SK-N-SH treated with all-trans-retinoic acid at 6 μM for 48 hours (cell line): ENCODE results near the gene AP3D1.

Source experiments
- ARNTL ChIP-seq: fragments of 450-650 bp; formaldehyde crosslinking; IDR thresholded peaks from 2 replicates; pipeline ENCODE4 v1.5.0; 2020; ENCODE audit warnings: low read depth, mild to moderate bottlenecking, moderate library complexity, borderline replicate concordance
- CSDC2 ChIP-seq: fragments of 250-450 bp; sonication (Bioruptor Pico); IDR thresholded peaks from 2 replicates; pipeline ENCODE4 v1.5.0; 2020; ENCODE audit warnings: mild to moderate bottlenecking, moderate library complexity
- ESRRG ChIP-seq: fragments of 250-450 bp; sonication (Bioruptor Pico); IDR thresholded peaks from 2 replicates; pipeline ENCODE4 v1.6.1; 2021; ENCODE audit warnings: mild to moderate bottlenecking
- ISL1 ChIP-seq: fragments of 250-450 bp; sonication (Bioruptor Pico); IDR thresholded peaks from 2 replicates; pipeline ENCODE4 v2.1.2; 2022; ENCODE audit warnings: mild to moderate bottlenecking, moderate library complexity
- OSR1 ChIP-seq: fragments of 250-450 bp; sonication (Bioruptor Pico); IDR thresholded peaks from 2 replicates; pipeline ENCODE4 v1.8.0; 2022; ENCODE audit warnings: moderate library complexity, mild to moderate bottlenecking, inconsistent platforms
- RARB ChIP-seq: fragments of 250-450 bp; sonication (Bioruptor Pico); IDR thresholded peaks from 2 replicates; pipeline ENCODE4 v1.8.0; 2021; ENCODE audit warnings: mild to moderate bottlenecking, moderate library complexity
- SNAI2 ChIP-seq: fragments of 250-450 bp; sonication (Bioruptor Pico); IDR thresholded peaks from 2 replicates; pipeline ENCODE4 v1.5.0; 2020; ENCODE audit warnings: mild to moderate bottlenecking, moderate library complexity
- TOX ChIP-seq: fragments of 250-450 bp; sonication (Bioruptor Pico); IDR thresholded peaks from 2 replicates; pipeline ENCODE4 v1.8.0; 2021; ENCODE audit warnings: mild to moderate bottlenecking, moderate library complexity, borderline replicate concordance
- ZFP3 ChIP-seq: fragments of 250-450 bp; sonication (Bioruptor Pico); IDR thresholded peaks from 2 replicates; pipeline ENCODE4 v1.5.0; 2020; ENCODE audit warnings: mild to moderate bottlenecking, moderate library complexity
- ZNF565 ChIP-seq: fragments of 450-650 bp; formaldehyde crosslinking; conservative IDR thresholded peaks from 2 replicates; pipeline ENCODE4 v1.5.0; 2020; ENCODE audit warnings: low read depth, mild to moderate bottlenecking, moderate library complexity
- ZNF70 ChIP-seq: fragments of 450-650 bp; formaldehyde crosslinking; IDR thresholded peaks from 2 replicates; pipeline ENCODE4 v1.5.0; 2020; ENCODE audit warnings: mild to moderate bottlenecking, moderate library complexity
- TF ChIP-seq, protein P1 (sequence below): fragments of 250-450 bp; sonication (Bioruptor Pico); IDR thresholded peaks from 2 replicates; pipeline ENCODE4 v1.5.1; 2020; ENCODE audit warnings: low read depth, mild to moderate bottlenecking, moderate library complexity
- TF ChIP-seq, protein P2 (sequence below): fragments of 250-450 bp; sonication (Bioruptor Pico); IDR thresholded peaks from 2 replicates; pipeline ENCODE4 v1.8.0; 2020; ENCODE audit warnings: mild to moderate bottlenecking, moderate library complexity, borderline replicate concordance
- TF ChIP-seq, protein P3 (sequence below): fragments of 250-450 bp; sonication (Bioruptor Pico); IDR thresholded peaks from 2 replicates; pipeline ENCODE4 v1.5.1; 2021; ENCODE audit warnings: mild to moderate bottlenecking, moderate library complexity

DNA sequence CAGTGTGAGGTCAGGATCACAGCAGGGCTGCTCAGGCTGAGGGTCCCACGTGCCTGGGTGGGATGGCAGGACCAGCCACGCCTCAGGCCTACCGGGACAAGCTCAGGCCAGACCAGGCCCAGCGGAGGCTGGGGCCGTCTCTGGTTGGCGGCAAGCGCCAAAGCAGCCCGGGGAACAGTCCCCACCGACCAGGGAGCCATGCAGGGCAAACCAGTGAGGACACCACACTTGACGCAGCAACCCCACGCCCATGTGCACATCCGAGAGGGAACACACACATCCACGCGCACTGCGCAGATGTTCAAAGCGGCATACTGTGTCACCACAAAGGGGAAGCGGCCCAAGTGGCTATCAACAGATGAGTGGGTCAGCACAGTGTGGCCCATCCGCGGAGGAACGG is 39.5 kb downstream of the AP3D1 start:
- TF ChIP-seq OSR1 (no peak), CSDC2 (CRISPR knock-in tag) (no peak), ZFP3 (no peak), ZNF70 (CRISPR knock-in tag) (no peak), SNAI2 (CRISPR knock-in tag) (no peak), RARB (CRISPR knock-in tag) (no peak), ARNTL (no peak), ZNF565 (no peak), ESRRG (CRISPR knock-in tag) (no peak), ISL1 (no peak), TOX (CRISPR knock-in tag) (no peak)
- TF ChIP-seq, protein P1, sequence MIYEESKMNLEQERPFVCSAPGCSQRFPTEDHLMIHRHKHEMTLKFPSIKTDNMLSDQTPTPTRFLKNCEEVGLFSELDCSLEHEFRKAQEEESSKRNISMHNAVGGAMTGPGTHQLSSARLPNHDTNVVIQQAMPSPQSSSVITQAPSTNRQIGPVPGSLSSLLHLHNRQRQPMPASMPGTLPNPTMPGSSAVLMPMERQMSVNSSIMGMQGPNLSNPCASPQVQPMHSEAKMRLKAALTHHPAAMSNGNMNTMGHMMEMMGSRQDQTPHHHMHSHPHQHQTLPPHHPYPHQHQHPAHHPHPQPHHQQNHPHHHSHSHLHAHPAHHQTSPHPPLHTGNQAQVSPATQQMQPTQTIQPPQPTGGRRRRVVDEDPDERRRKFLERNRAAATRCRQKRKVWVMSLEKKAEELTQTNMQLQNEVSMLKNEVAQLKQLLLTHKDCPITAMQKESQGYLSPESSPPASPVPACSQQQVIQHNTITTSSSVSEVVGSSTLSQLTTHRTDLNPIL (CRISPR knock-in tag) = no peak
- TF ChIP-seq, protein P2, sequence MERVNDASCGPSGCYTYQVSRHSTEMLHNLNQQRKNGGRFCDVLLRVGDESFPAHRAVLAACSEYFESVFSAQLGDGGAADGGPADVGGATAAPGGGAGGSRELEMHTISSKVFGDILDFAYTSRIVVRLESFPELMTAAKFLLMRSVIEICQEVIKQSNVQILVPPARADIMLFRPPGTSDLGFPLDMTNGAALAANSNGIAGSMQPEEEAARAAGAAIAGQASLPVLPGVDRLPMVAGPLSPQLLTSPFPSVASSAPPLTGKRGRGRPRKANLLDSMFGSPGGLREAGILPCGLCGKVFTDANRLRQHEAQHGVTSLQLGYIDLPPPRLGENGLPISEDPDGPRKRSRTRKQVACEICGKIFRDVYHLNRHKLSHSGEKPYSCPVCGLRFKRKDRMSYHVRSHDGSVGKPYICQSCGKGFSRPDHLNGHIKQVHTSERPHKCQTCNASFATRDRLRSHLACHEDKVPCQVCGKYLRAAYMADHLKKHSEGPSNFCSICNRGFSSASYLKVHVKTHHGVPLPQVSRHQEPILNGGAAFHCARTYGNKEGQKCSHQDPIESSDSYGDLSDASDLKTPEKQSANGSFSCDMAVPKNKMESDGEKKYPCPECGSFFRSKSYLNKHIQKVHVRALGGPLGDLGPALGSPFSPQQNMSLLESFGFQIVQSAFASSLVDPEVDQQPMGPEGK (CRISPR knock-in tag) = no peak
- TF ChIP-seq, protein P3, sequence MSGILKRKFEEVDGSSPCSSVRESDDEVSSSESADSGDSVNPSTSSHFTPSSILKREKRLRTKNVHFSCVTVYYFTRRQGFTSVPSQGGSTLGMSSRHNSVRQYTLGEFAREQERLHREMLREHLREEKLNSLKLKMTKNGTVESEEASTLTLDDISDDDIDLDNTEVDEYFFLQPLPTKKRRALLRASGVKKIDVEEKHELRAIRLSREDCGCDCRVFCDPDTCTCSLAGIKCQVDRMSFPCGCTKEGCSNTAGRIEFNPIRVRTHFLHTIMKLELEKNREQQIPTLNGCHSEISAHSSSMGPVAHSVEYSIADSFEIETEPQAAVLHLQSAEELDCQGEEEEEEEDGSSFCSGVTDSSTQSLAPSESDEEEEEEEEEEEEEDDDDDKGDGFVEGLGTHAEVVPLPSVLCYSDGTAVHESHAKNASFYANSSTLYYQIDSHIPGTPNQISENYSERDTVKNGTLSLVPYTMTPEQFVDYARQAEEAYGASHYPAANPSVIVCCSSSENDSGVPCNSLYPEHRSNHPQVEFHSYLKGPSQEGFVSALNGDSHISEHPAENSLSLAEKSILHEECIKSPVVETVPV = no peak
